ENCODE results near the gene NKX1-1. TPM values are rescaled to one million over a fixed set of nuclear protein-coding genes. Genes with fewer than 3 reads are reported as not detected.

NKX1-1 gene
- total RNA-seq, 1 donor from 2014 or later: not detected

DNA sequence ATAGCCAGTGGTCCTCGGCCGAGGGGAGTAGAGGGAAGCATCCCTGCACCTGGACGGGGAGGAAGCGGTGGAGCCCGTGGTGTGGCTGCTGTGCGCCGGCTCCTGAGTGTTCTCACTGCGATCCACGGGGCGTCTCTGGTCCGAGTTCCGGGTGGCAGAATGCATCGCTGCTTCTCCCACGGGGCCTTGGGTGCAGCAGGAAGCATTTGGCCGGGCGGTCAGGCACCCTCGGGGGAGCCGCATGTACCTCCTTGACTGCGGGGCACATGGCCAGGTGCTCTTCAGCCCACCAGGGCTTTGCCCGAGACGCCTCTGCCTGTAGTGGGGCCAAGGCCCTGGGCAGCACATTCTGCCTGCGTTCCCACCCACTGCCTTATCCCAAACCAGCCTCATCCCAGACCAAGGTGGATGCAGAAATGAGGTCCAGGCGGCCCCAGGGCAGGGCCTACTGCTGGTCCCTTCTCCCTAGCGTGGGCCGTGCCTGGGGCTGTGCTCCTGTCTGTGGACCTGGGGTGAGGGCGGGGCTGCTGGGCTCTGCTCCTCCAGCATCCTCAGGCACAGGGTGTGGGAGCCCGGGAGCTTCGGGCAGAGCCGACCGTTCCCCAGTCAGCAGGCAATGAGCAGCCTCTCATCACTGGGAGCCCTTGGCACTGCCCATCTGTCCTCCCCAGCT lies 27.5 kb downstream of the NKX1-1 start:
- DNase-seq: peak; percentile 13
- Histone ChIP-seq H3K4me3 (no peak overlapping the region), H3K9me3 (replicated peaks) (no peaks in the 10 kb centered on the region), H3K4me1 (no peaks in the 10 kb centered on the region), H3K27ac (replicated peaks) (no peak overlapping the region), H3K27me3 (ENCODE audit: low read depth) (no peaks in the 10 kb centered on the region), H3K36me3 (peaks cover 28% of the 10 kb centered on the region)
- intact Hi-C loops (cut with micrococcal nuclease): no loop called here
- TF ChIP-seq, protein P1, sequence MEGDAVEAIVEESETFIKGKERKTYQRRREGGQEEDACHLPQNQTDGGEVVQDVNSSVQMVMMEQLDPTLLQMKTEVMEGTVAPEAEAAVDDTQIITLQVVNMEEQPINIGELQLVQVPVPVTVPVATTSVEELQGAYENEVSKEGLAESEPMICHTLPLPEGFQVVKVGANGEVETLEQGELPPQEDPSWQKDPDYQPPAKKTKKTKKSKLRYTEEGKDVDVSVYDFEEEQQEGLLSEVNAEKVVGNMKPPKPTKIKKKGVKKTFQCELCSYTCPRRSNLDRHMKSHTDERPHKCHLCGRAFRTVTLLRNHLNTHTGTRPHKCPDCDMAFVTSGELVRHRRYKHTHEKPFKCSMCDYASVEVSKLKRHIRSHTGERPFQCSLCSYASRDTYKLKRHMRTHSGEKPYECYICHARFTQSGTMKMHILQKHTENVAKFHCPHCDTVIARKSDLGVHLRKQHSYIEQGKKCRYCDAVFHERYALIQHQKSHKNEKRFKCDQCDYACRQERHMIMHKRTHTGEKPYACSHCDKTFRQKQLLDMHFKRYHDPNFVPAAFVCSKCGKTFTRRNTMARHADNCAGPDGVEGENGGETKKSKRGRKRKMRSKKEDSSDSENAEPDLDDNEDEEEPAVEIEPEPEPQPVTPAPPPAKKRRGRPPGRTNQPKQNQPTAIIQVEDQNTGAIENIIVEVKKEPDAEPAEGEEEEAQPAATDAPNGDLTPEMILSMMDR (IDR thresholded peaks at IDR 0.05; ENCODE audit: borderline replicate concordance): no peak

DNA sequence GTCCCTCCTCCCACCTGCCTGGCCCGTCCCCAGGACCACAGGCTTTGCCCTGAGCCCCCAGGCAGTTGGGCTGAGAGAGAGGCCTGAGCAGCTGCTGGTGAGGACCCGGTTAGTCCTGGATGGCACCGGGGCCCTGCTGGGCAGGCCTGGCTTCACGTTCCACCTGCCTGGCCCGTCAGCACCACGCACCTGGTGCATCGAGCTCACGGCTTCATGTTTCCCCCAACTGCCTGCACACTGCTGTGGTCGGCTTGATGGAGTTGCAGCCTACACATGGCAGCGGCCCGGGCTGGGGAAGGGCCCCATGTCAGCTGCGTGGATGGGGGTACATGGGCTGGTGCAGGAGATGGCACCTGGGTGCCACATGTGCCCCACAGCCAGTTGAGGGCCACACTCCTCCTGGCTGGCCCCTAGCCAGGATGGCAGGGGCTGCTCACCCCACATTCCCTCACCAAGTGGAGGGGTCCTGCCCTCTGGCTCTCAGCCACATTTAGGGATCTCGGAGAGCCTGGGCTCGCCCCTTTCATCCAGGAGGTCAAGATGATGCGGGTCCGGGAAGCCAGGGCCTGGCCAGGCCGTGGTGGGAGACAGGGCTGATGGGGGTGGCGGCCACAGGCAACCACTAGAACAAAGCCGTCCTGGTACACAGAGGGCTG lies 28.5 kb downstream of the NKX1-1 start:
- TF ChIP-seq, protein P1 (IDR thresholded peaks at IDR 0.05; ENCODE audit: borderline replicate concordance): no peak
- Histone ChIP-seq H3K4me3 (no peak overlapping the region), H3K9me3 (replicated peaks) (no peaks in the 10 kb centered on the region), H3K27ac (replicated peaks) (no peak overlapping the region), H3K27me3 (ENCODE audit: low read depth) (no peaks in the 10 kb centered on the region), H3K4me1 (no peaks in the 10 kb centered on the region), H3K36me3 (peaks cover 29% of the 10 kb centered on the region)
- intact Hi-C loops (cut with micrococcal nuclease): no loop called here
- DNase-seq: peak; percentile 10

DNA sequence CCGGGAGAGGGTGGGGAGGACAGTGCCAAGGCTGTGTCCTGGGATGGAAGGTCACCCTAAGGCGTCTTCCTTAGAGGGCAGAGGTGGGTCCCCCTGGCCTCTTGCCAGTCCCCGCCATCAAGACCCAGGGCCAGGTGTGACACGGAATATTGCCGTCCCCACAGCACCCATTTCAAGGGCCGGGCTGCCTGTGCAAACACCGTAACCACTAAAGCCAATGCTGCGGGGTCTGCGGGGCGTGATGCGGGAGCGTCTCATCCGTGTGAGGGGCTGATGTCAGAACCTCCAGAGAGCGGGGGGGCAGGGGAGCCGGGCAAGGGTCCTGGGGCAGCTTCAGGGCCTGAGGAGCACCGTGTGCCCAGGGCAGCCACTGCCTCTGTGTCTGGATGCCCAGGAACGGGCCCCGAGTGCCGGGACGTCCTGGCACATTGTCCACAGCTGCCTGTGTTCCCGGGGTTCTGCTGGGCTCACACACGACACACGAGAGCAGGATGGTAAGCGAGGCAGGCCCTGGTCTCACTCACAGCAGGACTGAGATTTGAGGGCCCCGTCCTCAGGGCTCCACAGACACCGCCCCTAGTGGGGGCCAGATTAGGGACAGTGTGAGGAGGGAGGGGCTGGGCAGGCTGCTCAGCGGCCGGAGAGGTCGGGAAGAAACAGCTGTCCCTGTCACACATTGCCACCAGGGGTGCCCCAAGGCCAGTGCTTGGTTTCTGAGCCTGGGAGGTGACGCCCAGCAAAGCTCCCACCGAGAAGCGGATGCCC lies 29.2 kb downstream of the NKX1-1 start:
- no peak overlapping the region for H3K27ac ChIP-seq (replicated peaks)
- no peak overlapping the region for H3K4me3 ChIP-seq
- peaks cover 34% of the 10 kb centered on the region for H3K36me3 ChIP-seq
- DNase-seq: peak; percentile 10
- no peaks in the 10 kb centered on the region for H3K9me3 ChIP-seq (replicated peaks)
- TF ChIP-seq, protein P1 (IDR thresholded peaks at IDR 0.05; ENCODE audit: borderline replicate concordance): no peak
- intact Hi-C loops (cut with micrococcal nuclease): no loop called here
- H3K4me1 ChIP-seq: no peaks in the 10 kb centered on the region
- H3K27me3 ChIP-seq (ENCODE audit: low read depth): no peaks in the 10 kb centered on the region

DNA sequence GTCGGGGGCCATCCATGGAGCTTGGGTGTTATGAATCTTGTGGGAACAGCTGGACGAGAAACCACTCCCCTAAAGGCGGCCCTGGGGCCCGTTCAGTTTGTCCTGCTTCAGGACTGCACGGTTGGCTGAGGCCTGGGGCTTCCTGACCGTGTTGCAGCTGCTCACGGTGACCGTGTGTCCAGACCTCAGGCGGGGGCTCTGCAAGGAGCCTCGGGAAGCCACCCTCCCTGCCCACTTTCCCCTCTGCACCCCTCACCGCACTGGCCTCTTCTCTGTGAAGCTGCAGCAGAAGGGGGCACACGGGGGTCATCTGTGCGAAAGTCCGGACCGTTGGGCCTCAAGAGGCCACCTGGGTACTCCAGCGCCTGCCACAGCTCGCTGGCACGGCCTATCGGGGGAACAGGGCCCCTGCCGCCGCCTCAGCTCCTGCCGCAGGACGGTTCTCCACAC lies 29.8 kb downstream of the NKX1-1 start:
- intact Hi-C loops (cut with micrococcal nuclease): no loop called here
- H3K27me3 ChIP-seq (ENCODE audit: low read depth): no peaks in the 10 kb centered on the region
- no peak overlapping the region for H3K27ac ChIP-seq (replicated peaks)
- H3K4me3 ChIP-seq: no peak overlapping the region
- TF ChIP-seq, protein P1 (IDR thresholded peaks at IDR 0.05; ENCODE audit: borderline replicate concordance): no peak
- no peaks in the 10 kb centered on the region for H3K9me3 ChIP-seq (replicated peaks)
- DNase-seq: no peak
- no peaks in the 10 kb centered on the region for H3K4me1 ChIP-seq
- peaks cover 40% of the 10 kb centered on the region for H3K36me3 ChIP-seq

DNA sequence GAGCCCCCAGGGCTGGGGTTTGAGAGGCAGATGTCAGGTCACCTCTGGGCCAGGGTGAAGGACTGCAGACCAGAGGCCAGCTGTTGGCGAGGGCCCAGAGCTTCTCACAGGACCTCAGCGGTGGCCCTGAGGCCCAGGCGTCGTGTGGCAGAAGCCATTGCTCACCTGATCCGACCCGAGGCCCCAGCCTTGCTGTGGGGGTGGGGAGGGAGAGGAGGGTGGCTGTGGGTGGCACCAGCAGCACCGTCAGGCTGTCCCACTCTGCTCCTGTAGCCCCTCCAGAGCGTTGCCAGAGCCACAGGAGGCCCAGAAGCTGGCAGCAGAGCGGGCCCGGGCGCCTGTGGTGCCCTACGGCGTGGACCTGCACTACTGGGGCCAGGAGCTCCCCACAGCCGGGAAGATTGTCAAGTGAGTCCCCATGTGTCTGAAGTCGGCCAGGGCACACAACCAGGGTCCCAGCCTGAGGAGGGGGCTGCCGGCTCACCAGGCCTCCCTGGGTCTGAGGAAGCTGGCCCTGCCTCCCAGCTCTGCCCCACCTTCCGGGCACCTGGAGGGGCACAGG lies 30.4 kb downstream of the NKX1-1 start:
- Histone ChIP-seq H3K4me3 (no peak overlapping the region), H3K9me3 (replicated peaks) (no peaks in the 10 kb centered on the region), H3K27me3 (ENCODE audit: low read depth) (no peaks in the 10 kb centered on the region), H3K36me3 (peaks cover 36% of the 10 kb centered on the region), H3K4me1 (no peaks in the 10 kb centered on the region), H3K27ac (replicated peaks) (no peak overlapping the region)
- TF ChIP-seq, protein P1 (IDR thresholded peaks at IDR 0.05; ENCODE audit: borderline replicate concordance): no peak
- intact Hi-C loops (cut with micrococcal nuclease): no loop called here
- no peak for DNase-seq
